ENCODE data around the gene PPCDC. TPM values are rescaled to one million over a fixed set of nuclear protein-coding genes. Genes with fewer than 3 reads are reported as not detected.

Gene PPCDC
- total RNA-seq, 1 donor, result 36.9 TPM

GRCh38 chr15:75042730-75043508, 19.5 kb downstream of the PPCDC start:
- DNase-seq (ENCODE audit: low read depth in 2 of 3, low spot score in 2 of 3), result peak in 2 of 3 donors; percentile 98 to 99

- peak in 2 of 3 donors; percentile 97 for DNase-seq (ENCODE audit: low read depth in 2 of 3, low spot score in 2 of 3)
Observed at GRCh38 chr15:75043509-75044257, 20.3 kb downstream of the PPCDC start.

GRCh38 chr15:75044258-75044878, 21.0 kb downstream of the PPCDC start:
- DNase-seq (ENCODE audit: low read depth in 2 of 3, low spot score in 2 of 3), result no peak

DNA sequence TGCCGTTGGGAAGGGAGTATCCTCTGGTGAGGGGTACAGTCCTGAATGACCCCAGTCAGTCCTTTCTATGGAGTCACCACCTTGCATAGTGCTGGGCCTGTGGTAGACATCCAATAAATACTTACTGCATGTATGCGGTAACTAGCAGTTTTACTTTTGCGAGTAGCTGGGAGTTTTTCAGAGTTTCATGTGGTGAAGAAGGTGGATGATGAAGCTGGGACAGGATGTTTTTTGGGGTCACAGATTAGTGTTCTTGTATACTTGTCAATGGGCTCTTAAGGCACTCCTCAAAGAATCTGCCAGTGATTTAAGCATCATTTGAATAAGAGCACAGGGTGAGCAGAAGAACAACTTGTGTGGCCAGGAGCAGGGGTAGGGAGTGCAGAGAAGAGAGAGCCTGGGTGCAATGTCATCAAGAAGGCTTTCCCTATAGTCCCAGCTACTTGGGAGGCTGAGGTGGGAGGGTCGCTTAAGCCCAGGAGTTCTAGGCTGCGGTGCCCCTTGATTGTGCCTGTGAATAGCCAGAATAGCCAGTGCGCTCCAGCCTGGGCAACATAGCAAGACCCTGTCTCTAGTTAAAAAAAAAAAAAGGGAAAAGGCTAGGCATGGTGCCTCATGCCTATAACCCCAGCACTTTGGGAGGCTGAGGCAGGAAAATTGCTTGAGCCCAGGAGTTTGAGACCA, 22.1 kb downstream of the PPCDC start:
- no peak for DNase-seq (ENCODE audit: low read depth in 2 of 3, low spot score in 2 of 3)

DNA sequence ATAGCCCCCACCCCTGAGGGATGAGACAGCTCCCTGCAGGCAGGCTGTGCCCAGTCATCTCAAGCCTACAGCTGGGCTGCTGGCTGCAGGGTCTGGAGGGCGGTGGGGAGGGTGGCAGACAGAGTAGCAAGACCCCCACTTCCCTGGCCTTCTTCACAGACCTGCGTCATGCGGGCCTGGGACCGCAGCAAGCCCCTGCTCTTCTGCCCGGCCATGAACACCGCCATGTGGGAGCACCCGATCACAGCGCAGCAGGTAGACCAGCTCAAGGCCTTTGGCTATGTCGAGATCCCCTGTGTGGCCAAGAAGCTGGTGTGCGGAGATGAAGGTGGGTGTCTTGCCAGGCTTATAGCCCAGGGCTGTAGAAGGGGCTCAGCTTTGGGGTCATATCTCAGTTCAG, 25.0 kb downstream of the PPCDC start:
- no peak for DNase-seq (ENCODE audit: low read depth in 2 of 3, low spot score in 2 of 3)

GRCh38 chr15:75049392-75049791, 26.0 kb downstream of the PPCDC start:
- DNase-seq (ENCODE audit: low read depth in 2 of 3, low spot score in 2 of 3), result peak in 1 of 3 donors; percentile 59

DNA sequence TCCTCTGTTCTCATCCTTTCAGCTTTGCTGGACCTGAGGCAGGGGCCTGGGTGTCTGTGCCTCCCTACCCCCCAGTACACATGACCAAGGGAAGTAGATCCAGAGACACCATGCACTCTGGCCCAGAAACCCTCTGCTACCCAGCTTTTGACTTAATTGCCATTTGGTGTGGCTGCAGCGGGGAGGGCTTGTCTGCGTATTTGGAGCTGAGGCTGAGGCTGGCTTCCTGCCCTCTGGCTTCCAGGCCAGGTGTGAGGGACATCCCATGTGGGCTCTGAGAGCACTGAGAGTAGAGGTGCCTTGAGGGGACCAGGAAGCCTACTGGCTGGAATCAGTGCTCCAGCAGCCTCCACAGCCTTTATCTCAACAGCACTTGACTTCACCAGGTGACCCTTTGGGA, 26.9 kb downstream of the PPCDC start:
- DNase-seq (ENCODE audit: low read depth in 2 of 3, low spot score in 2 of 3), result no peak

DNA sequence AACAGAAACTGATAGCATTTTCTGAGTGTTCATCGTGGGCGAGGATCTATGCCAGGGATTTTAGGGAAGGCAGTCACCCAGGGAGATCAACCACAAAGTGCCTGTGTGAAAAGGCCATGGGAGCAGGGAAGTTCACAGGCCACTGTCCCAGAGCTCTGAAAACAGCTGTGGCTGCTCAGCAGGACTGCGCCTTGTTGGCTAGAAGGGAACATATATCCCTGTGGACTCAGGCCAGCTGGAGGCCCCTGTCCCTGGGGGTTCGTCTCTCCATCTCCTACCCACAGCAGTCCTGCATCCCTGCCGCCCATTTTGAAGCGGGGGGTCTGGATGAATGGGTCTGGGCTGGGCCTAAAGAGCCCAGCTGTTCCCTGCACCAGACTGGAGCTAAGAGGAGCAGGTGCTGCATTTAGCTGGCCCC, 27.8 kb downstream of the PPCDC start:
- DNase-seq (ENCODE audit: low read depth in 2 of 3, low spot score in 2 of 3), result no peak

DNA sequence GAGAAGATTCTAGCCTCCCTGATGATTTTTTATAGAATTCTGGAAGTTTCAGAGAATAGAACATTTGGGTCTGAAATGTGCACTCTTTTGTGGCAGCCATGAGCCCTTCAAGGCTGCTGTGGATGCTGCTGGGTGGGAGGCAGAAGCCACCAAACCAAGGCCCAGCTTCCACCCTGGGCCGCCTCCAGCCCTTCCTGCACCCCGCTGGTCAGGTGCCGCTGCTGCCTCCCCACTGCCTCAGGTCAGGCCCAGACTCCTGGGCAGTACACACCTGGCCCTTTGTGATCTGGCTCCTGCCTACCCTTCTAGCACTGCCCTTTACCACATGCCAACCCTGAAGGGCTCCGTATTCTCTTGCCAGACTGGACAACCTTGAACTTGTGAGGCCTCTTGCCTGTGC, 28.3 kb downstream of the PPCDC start:
- no peak for DNase-seq (ENCODE audit: low read depth in 2 of 3, low spot score in 2 of 3)

- DNase-seq (ENCODE audit: low read depth in 2 of 3, low spot score in 2 of 3), result no peak
Observed at GRCh38 chr15:75052972-75053747, 29.8 kb downstream of the PPCDC start.

DNA sequence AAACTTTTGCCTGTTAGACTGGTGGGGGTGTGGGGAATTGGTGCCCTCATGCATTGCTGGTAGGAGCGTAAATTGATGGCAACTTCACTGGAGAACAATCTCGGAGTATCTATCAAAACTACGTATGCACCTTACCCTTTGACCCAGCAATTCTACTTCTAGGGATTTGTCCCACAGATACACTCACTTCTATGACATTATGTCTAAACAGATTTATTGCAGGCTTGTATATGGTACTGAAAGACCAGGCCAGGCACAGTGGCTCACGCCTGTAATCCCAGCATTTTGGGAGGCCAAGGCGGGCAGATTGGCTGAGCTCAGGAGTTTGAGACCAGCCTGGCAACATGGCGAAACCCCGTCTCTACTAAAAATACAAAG, 30.3 kb downstream of the PPCDC start:
- DNase-seq (ENCODE audit: low read depth in 2 of 3, low spot score in 2 of 3), result no peak

DNA sequence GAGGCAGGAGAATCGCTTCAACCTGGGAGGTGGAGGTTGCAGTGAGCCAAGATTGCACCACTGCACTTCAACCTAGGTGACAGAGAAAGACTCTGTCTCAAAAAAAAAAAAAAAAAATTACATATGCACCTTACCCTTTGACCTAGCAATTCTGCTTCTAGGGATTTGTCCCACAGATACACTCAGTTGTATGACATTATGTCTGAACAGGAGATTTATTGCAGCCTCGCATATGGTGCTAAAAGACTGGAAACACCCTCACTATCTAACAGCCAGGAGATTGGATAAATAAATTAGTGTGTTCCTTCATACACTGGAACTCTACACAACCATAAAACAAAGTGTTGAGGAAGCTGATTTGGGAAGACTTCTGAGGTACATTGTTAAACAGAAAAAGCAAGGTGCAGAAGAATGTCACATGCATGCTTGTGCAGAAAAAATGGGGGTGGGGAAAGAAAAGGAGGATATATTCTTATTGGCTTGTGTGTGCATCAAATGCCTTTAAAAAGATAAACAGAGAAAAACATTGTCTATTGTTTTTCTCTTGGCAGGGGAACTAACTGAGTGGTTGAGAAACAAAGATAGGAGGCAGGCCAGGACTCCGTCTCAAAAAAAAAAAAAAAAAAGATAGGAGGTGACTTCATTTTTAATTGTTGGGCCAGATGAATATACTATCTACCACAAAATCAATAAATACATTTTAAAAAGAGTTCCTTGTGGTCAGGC, 30.9 kb downstream of the PPCDC start:
- DNase-seq (ENCODE audit: low read depth in 2 of 3, low spot score in 2 of 3), result peak in 1 of 3 donors; percentile 34

DNA sequence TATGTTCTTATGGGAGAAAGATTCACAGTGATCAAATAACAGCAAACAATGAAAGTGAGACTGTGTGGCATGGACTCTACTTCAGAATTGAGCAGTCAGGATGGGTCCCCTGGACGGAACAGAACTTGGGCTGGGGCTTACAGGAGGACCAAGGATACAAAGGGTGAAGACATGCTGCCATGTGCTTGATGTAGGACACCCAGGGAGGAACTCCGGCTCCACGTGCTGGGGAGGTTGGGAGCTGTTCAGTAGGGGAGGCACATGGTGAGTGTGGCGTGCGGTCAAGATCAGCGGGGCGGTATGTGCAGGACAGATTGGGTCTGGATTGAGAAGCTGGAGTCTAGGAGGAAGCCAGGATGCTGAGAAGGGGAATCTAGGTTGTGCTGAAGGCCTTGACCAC, 32.6 kb downstream of the PPCDC start:
- no peak for DNase-seq (ENCODE audit: low read depth in 2 of 3, low spot score in 2 of 3)

- no peak for DNase-seq (ENCODE audit: low read depth in 2 of 3, low spot score in 2 of 3)
Observed at GRCh38 chr15:75058127-75058905, 34.9 kb downstream of the PPCDC start.

DNA sequence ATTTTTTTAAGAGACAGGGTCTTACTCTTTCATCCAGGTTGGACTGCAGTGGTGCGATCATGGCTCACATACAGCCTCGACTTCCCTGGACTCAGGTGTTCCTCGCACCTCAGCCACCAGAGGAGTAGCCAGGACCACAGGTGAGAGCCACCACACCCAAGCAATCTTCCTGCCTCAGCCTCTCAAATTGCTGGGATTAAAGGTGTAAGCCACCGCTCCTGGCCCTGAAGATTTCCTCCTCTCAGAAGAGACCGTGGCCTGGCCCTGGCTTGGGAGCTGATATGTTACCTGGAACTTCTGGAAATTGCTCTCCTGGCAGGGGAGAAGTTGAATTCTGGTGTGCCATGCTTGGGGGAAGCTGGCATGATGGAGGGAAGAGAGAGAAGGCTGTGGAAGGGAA, 36.2 kb downstream of the PPCDC start:
- DNase-seq (ENCODE audit: low read depth in 2 of 3, low spot score in 2 of 3), result no peak

DNA sequence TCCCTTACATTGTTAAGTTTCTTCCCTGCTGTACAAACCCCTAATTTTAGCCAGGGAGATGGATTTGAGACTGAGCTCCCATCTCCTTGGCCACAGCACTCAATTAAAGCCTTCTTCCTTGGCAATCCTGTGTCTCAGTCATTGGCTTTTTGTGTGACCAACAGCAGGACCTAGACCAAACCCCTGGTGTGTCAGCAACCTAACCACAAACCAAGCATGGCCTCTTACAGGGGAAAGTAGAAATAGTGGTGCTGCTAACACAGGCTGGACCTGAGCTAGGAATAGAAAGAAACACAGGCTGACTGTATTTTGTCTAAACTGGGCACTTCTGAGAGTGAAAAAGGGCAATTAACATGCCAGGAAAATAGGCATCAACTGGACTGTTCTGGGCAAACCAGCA, 37.9 kb downstream of the PPCDC start:
- peak in 2 of 3 donors; percentile 59 to 60 for DNase-seq (ENCODE audit: low read depth in 2 of 3, low spot score in 2 of 3)

DNA sequence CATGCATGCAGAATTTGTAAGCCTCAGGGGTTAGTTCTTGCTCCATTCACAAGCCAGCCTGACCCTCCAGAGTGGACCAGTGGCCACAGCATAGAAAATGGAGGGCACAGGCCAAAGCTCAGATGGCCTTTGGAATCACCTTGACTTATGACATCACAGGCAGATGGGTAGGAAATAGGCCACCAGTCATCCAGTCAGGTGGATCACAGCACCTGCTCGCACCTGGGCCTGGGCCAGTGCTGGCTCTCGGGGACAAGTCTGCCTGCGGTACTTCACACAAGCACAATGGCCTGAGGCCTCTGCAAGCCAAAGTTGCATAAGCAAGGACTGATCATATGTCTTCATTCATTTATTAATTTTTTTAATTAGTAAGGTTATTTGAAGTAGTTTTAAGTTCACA, 39.3 kb downstream of the PPCDC start:
- DNase-seq (ENCODE audit: low read depth in 2 of 3, low spot score in 2 of 3), result no peak

DNA sequence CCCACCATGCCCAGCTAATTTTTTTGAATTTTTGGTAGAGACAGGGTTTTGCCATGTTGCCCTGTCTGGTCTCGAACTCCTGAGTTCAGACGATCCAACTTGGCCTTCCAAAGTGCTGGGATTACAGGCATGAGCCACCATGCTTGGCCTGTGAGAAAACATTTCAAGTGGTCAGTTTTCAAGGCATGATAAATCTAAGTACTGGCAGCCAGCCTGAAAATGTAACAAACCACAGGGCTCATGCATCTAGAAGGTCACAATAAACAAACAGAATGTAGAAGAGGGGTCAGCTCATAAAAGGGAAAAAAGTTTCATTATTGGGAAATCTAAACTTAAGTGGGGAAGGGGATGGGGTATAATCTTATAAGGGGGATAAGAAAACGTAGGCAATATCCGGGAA, 39.9 kb downstream of the PPCDC start:
- DNase-seq (ENCODE audit: low read depth in 2 of 3, low spot score in 2 of 3), result no peak

DNA sequence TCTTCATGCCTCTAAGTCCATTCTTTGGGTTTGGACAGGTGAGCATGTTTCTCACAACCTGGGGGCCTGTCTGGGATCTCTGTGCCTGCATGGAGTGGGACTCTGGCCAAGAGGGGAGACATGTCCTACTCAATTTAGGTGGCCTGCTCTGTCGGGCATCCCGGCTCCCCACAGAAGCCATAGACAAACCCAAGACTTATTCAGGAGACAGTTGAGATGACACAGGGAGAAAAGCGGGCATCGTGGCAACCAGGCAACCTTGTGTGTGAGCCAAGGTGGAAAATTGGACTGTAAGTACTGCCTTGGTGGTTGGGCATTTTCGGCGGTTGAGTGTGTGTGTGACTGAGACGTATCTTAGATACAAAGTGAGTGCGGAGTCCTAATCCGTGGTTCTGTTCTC, 40.5 kb downstream of the PPCDC start:
- no peak for DNase-seq (ENCODE audit: low read depth in 2 of 3, low spot score in 2 of 3)

All from hematopoietic multipotent progenitor cell (in vitro differentiated cells).